PC-9 (cell line): ENCODE measurements around the gene TCEA2. TPM values are rescaled to one million over a fixed set of nuclear protein-coding genes. Genes with fewer than 3 reads are reported as not detected.

Experiments
- BruUV-seq: library from RNA; stranded (reverse); fragments of 400-500 nt; replicated peaks from 2 replicates; lab custom pipeline; 2021; lab: Mats Ljungman, UMichigan
- CTCF ChIA-PET: fragments of 300-600 bp; sonication (Branson Sonifier 250); formaldehyde crosslinking; loops from one replicate; lab custom pipeline; 2022; ENCODE audit warnings: antibody characterized with exemption; lab: Charles Lee
- POLR2A ChIA-PET: fragments of 300-600 bp; sonication (Branson Sonifier 250); formaldehyde crosslinking; loops from one replicate; lab custom pipeline; 2022; ENCODE audit warnings: antibody characterized with exemption; ENCODE audit not compliant: unreplicated experiment; lab: Charles Lee
- DNase-seq, 2 experiments: peaks; one replicate each; pipeline versions ENCODE4 v3.0.0 to v3.0.0-alpha.2; 2015 to 2022; ENCODE audit warnings: mixed read lengths in 1 of 2
- H2AFZ ChIP-seq: fragments of 200-600 bp; sonication (generic); 2 replicates; pipeline ENCODE4 v1.8.1; 2017; ENCODE audit warnings: antibody characterized with exemption
- H3F3A ChIP-seq: fragments of 200-600 bp; sonication (generic); 2 replicates; pipeline ENCODE4 v1.8.1; 2017; ENCODE audit warnings: antibody characterized with exemption, mild to moderate bottlenecking, low read depth; ENCODE audit not compliant: insufficient read depth
- H3K27ac ChIP-seq: fragments of 200-600 bp; sonication (generic); 2 replicates; pipeline ENCODE4 v1.6.1; 2016; ENCODE audit warnings: mixed run types
- H3K27me3 ChIP-seq: fragments of 200-600 bp; sonication (generic); 2 replicates; pipeline ENCODE4 v1.6.1; 2016; ENCODE audit warnings: low read depth, mixed run types; ENCODE audit not compliant: insufficient read depth
- H3K36me3 ChIP-seq: fragments of 200-600 bp; sonication (generic); 2 replicates; pipeline ENCODE4 v1.6.1; 2016; ENCODE audit warnings: low read depth, mixed run types
- H3K4me1 ChIP-seq: fragments of 200-600 bp; sonication (generic); replicated peaks from 2 replicates; pipeline ENCODE4 v1.6.1; 2016; ENCODE audit warnings: mixed run types; ENCODE audit not compliant: insufficient read depth
- H3K4me2 ChIP-seq: fragments of 200-600 bp; sonication (generic); 2 replicates; pipeline ENCODE4 v1.6.1; 2017; ENCODE audit warnings: mixed run types
- H3K4me3 ChIP-seq: fragments of 200-600 bp; sonication (generic); 2 replicates; pipeline ENCODE4 v1.6.1; 2016; ENCODE audit warnings: mixed run types
- H3K79me2 ChIP-seq: fragments of 200-600 bp; sonication (generic); 2 replicates; pipeline ENCODE4 v1.6.1; 2017; ENCODE audit warnings: low read depth, mixed run types
- H3K9me2 ChIP-seq: fragments of 200-600 bp; sonication (generic); 2 replicates; pipeline ENCODE4 v1.8.1; 2017; ENCODE audit warnings: mild to moderate bottlenecking; ENCODE audit not compliant: insufficient read depth
- H3K9me3 ChIP-seq: fragments of 200-600 bp; sonication (generic); 2 replicates; pipeline ENCODE4 v1.8.1; 2016; ENCODE audit warnings: low read depth; ENCODE audit not compliant: insufficient read depth
- H4K20me1 ChIP-seq: fragments of 200-600 bp; sonication (generic); 2 replicates; pipeline ENCODE4 v1.8.1; 2017; ENCODE audit not compliant: insufficient read depth
- EZH2 ChIP-seq: fragments of 200-600 bp; sonication (generic); IDR thresholded peaks from 2 replicates; pipeline ENCODE4 v1.8.0; 2017; ENCODE audit warnings: antibody characterized with exemption, low read depth
- intact Hi-C: fragments of 100-400 bp; cut with micrococcal nuclease; formaldehyde crosslinking; loops from one replicate; pipeline ENCODE4 v1.10.0; 2022; ENCODE audit not compliant: unreplicated experiment
- total RNA-seq: library from RNA; stranded (reverse); gene quantifications from 2 replicates; pipeline ENCODE4 v1.2.3, GENCODE V29; 2021
- TF ChIP-seq, protein P1 (sequence below): fragments of 200-600 bp; sonication (generic); conservative IDR thresholded peaks from 2 replicates; pipeline ENCODE4 v1.6.1; 2017; ENCODE audit warnings: mixed run types, antibody characterized with exemption, mild to moderate bottlenecking, moderate library complexity

Gene TCEA2
- total RNA-seq, 1 experiment from 2014 or later, result 100 TPM

DNA sequence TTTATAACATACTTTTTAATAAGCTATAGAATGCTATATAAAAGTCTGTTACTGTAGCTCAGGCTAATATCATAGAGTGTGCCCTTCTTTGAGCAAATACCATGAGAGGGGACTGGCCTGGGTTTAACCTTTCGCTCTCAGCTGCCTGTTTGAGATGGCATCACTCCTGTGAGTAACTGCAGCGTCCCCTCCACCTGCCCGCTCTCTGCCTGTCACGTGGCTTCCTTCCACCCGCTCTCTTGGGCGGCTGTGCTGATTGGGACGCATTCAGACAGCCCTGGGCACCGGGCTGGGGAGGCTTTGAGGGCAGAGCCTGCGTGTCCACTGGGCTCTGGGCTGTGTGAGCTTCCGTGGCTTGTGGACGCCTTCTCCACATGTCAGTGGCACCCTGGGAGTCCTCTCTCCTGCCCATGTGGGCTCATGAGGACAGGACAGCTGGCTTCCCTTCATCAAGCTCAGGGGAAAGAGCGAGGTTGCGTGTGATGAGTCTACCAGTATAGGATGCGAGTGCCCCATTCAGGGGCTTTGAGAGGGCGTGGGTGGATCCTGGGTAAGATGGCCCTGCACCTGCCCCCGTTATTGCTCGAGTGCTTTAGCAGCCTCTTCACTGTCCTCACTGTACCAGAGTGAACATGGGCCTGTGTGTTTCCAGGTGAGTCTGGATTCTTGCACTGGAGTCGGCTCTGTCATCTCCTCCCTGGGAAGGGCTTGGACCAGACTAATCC lies 37.7 kb upstream of the TCEA2 start:
- Histone ChIP-seq H3K9me3 (no peaks in the 10 kb centered on the region), H3K27me3 (no peaks in the 10 kb centered on the region), H3K9me2 (no peaks in the 10 kb centered on the region), H4K20me1 (peaks cover 16% of the 10 kb centered on the region), H3K79me2 (no peaks in the 10 kb centered on the region), H3K4me1 (no peaks in the 10 kb centered on the region), H3K27ac (no peak overlapping the region), H3K4me2 (no peak overlapping the region), H3K36me3 (peaks cover 25% of the 10 kb centered on the region), H2AFZ (no peak overlapping the region), H3F3A (peaks cover 11% of the 10 kb centered on the region), H3K4me3 (no peak overlapping the region)
- TF ChIP-seq, protein P1, sequence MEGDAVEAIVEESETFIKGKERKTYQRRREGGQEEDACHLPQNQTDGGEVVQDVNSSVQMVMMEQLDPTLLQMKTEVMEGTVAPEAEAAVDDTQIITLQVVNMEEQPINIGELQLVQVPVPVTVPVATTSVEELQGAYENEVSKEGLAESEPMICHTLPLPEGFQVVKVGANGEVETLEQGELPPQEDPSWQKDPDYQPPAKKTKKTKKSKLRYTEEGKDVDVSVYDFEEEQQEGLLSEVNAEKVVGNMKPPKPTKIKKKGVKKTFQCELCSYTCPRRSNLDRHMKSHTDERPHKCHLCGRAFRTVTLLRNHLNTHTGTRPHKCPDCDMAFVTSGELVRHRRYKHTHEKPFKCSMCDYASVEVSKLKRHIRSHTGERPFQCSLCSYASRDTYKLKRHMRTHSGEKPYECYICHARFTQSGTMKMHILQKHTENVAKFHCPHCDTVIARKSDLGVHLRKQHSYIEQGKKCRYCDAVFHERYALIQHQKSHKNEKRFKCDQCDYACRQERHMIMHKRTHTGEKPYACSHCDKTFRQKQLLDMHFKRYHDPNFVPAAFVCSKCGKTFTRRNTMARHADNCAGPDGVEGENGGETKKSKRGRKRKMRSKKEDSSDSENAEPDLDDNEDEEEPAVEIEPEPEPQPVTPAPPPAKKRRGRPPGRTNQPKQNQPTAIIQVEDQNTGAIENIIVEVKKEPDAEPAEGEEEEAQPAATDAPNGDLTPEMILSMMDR, result no peak
- TF ChIP-seq EZH2, result no peak
- no peak for DNase-seq
- CTCF ChIA-PET, result no interaction called here
- POLR2A ChIA-PET, result no interaction called here
- intact Hi-C loops, result no loop called here
- BruUV-seq, result no TSS peak

DNA sequence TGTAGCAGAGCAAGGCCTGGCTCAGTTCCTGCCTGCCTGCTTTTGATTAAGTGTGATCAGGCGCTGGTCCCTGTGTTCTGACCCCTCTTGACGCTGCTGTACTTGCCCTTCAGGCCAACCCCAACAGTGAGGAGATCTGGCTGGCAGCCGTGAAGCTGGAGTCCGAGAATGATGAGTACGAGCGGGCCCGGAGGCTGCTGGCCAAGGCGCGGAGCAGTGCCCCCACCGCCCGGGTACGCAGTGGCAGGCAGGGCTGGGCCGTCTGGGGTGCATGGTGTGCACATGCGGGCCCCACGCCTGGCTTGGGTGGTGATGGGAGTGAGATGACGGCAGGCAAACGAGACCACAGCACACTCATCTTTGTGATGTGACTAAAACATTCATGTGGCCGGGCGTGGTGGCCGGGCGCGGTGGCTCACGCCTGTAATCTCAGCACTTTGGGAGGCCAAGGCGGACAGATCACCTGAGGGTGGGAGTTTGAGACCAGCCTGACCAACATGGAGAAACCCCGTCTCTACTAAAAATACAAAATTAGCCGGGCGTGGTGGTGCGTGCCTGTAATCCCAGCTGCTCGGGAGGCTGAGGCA lies 37.1 kb upstream of the TCEA2 start:
- intact Hi-C loops, result no loop called here
- Histone ChIP-seq H3K27ac (no peak overlapping the region), H3K36me3 (peaks cover 22% of the 10 kb centered on the region), H3K9me3 (no peaks in the 10 kb centered on the region), H3K79me2 (no peaks in the 10 kb centered on the region), H3K9me2 (no peaks in the 10 kb centered on the region), H3F3A (peaks cover 4% of the 10 kb centered on the region), H3K27me3 (no peaks in the 10 kb centered on the region), H3K4me2 (no peak overlapping the region), H3K4me1 (no peaks in the 10 kb centered on the region), H3K4me3 (no peak overlapping the region), H4K20me1 (peaks cover 13% of the 10 kb centered on the region), H2AFZ (no peak overlapping the region)
- DNase-seq, result no peak
- CTCF ChIA-PET, result interaction anchor here (0.6 kb wide), 1 partner anchor 20 kb away, joined by 3 read pairs; no protein-coding TSS in a partner anchor
- TF ChIP-seq, protein P1, result no peak
- TF ChIP-seq EZH2, result no peak
- BruUV-seq, result no TSS peak
- POLR2A ChIA-PET, result no interaction called here

DNA sequence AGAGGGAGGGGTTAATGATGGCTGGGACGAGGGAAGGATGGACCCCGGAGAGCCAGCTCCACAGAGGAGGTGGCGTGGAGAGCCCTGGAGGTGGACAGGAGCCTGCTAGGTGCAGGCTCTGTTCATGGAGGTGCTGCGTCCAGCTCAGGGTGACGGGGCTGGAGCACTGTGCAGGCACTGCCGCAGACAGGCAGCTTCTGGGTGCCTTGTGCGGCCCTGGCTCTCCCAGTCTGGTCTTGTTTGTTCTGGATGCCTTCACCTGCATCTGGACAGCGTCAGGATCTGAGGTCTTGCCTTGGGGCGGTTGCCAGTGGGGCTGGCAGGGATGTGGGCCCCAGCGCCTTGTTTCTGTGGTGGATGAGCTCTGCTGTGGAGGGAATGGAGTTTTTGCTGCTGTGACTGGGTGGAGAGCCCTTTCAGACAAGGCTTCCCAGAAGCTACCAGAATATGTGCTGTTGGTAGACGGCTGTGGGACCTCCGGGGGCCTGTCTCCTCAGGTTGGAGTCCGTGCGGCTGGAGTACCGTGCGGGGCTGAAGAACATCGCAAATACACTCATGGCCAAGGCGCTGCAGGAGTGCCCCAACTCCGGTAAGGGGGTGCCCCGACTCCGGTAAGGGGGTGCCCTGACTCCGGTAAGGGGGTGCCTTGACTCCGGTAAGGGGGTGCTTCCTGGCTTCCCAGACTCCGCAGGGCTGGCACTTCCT lies 34.9 kb upstream of the TCEA2 start:
- no TSS peak for BruUV-seq
- Histone ChIP-seq H3K4me2 (no peak overlapping the region), H3K4me1 (no peaks in the 10 kb centered on the region), H3K79me2 (no peaks in the 10 kb centered on the region), H3K4me3 (no peak overlapping the region), H3K27me3 (no peaks in the 10 kb centered on the region), H3K27ac (no peak overlapping the region), H3K9me3 (no peaks in the 10 kb centered on the region), H2AFZ (no peak overlapping the region), H3F3A (no peaks in the 10 kb centered on the region), H4K20me1 (peaks cover 22% of the 10 kb centered on the region), H3K36me3 (peaks cover 16% of the 10 kb centered on the region), H3K9me2 (no peaks in the 10 kb centered on the region)
- no peak for DNase-seq
- ChIA-PET CTCF (no interaction called here), POLR2A (no interaction called here)
- TF ChIP-seq, protein P1, result no peak
- TF ChIP-seq EZH2, result no peak
- intact Hi-C loops, result no loop called here
